Natural killer cell (primary cell): ENCODE results near the gene ADRA2A. TPM values are rescaled to one million over a fixed set of nuclear protein-coding genes. Genes with fewer than 3 reads are reported as not detected.

Experiments used
- ATAC-seq, 3 donors: fragments of 150-1000 bp in 2 of 3; fragments of 200-7000 bp in 1 of 3; cut with Tn5 transposase; 1 replicate in 1 of 3; 2 replicates in 2 of 3; pipeline ENCODE4 v1.10.0; 2021; ENCODE audit warnings: mild to moderate bottlenecking in 2 of 3, moderate library complexity in 2 of 3
- DNase-seq, 2 donors: peaks; one replicate each; pipeline versions ENCODE4 v3.0.0 to v3.0.0-alpha.2; 2013 to 2021; ENCODE audit warnings: mixed read lengths in 1 of 2
- H3K27ac ChIP-seq: one replicate; pipeline ENCODE4 v1.5.1; 2013; ENCODE audit warnings: mild to moderate bottlenecking, low read length
- H3K27me3 ChIP-seq: one replicate; pipeline ENCODE4 v1.6.1; 2013; ENCODE audit warnings: low read length; ENCODE audit not compliant: control insufficient read depth, insufficient read depth
- H3K36me3 ChIP-seq: one replicate; pipeline ENCODE4 v1.6.1; 2013; ENCODE audit warnings: low read length; ENCODE audit not compliant: control insufficient read depth, insufficient read depth
- H3K4me1 ChIP-seq: one replicate; pipeline ENCODE4 v1.6.1; 2013; ENCODE audit warnings: low read length; ENCODE audit not compliant: control insufficient read depth, insufficient read depth
- H3K4me3 ChIP-seq: one replicate; pipeline ENCODE4 v1.5.1; 2013; ENCODE audit warnings: low read length
- H3K9me3 ChIP-seq: one replicate; pipeline ENCODE4 v1.6.1; 2013; ENCODE audit warnings: low read length; ENCODE audit not compliant: control insufficient read depth, insufficient read depth
- H3K27ac Mint-ChIP-seq, 2 donors: one replicate each; pipeline ENCODE4 v1.8.0; 2022; ENCODE audit warnings: mild to moderate bottlenecking in 2 of 2, mixed read lengths in 2 of 2, moderate library complexity in 1 of 2
- H3K27me3 Mint-ChIP-seq, 2 donors: one replicate each; pipeline ENCODE4 v1.8.0; 2022; ENCODE audit warnings: low read depth in 2 of 2, mixed read lengths in 2 of 2
- H3K36me3 Mint-ChIP-seq: one replicate; pipeline ENCODE4 v1.8.0; 2022; ENCODE audit warnings: mixed read lengths
- H3K4me1 Mint-ChIP-seq, 2 donors: one replicate each; pipeline ENCODE4 v1.8.0; 2022; ENCODE audit warnings: mixed read lengths in 2 of 2
- H3K4me3 Mint-ChIP-seq: one replicate; pipeline ENCODE4 v1.8.0; 2022; ENCODE audit warnings: mild to moderate bottlenecking, moderate library complexity, mixed read lengths
- H3K9me3 Mint-ChIP-seq, 2 donors: one replicate each; pipeline ENCODE4 v1.8.0; 2022; ENCODE audit warnings: mixed read lengths in 2 of 2
- WGBS: methylation state at CpG from one replicate; pipeline ENCODE4 v1.1.7; 2013; ENCODE audit warnings: missing lambda C conversion rate; ENCODE audit not compliant: insufficient coverage; 5-methylcytosine and 5-hydroxymethylcytosine counted together
- intact Hi-C: fragments of 100-400 bp; cut with micrococcal nuclease; formaldehyde crosslinking; loops from one replicate; pipeline ENCODE4 v1.14.2; 2022
- total RNA-seq, 4 donors: library from RNA; stranded (reverse); fragments of 120-200 nt in 1 of 4; gene quantifications; one replicate each; pipeline versions ENCODE4 v1.2.3 to v1.2.4, GENCODE V29; 2013 to 2022
- TF ChIP-seq, protein P1 (sequence below): fragments of 200-600 bp; IDR thresholded peaks from one replicate; pipeline ENCODE4 v1.8.0; 2022; ENCODE audit warnings: antibody characterized with exemption

The ADRA2A gene
- total RNA-seq, 3 donors from 2014 or later (not counting 1 experiment from before 2014, with no cell fraction given), result 0.07 to 0.28 TPM; not detected in 1

DNA sequence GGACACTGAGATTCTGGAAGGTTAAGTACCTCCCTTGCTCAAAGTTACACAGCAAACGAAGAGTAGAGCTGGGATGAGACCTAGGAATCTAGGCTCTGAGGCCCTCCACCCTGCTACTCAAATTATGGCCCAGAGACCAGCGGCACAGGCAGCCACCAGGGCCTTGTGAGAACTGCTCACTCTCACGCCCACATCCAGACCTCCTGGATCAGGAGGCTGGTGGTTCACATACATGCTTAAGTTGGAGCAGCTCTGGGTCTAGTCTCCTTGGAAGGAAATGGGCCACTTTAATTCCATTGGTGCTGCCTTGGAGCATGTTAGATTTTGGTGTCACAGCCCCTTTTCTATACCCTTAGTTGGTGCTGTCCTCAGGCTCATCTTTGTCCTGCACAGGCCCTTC, 41.9 kb downstream of the ADRA2A start:
- Histone ChIP-seq H3K27me3 (no peaks in the 10 kb centered on the region), H3K27ac (no peak overlapping the region), H3K36me3 (no peaks in the 10 kb centered on the region), H3K4me1 (no peaks in the 10 kb centered on the region), H3K4me3 (no peak overlapping the region), H3K9me3 (no peaks in the 10 kb centered on the region)
- Mint-ChIP-seq H3K36me3 (no peaks in the 10 kb centered on the region), H3K4me3 (no peak overlapping the region), H3K27me3 (peaks cover 0 to 11% of the 10 kb centered on the region in 2 donors), H3K27ac (no peak overlapping the region), H3K4me1 (peaks cover 11 to 12% of the 10 kb centered on the region in 2 donors), H3K9me3 (no peaks in the 10 kb centered on the region)
- ATAC-seq (no peak), DNase-seq (no peak)
- 82% methylated on average over 3 of the region's 3 CpGs for WGBS
- intact Hi-C loops, result no loop called here
- TF ChIP-seq, protein P1, sequence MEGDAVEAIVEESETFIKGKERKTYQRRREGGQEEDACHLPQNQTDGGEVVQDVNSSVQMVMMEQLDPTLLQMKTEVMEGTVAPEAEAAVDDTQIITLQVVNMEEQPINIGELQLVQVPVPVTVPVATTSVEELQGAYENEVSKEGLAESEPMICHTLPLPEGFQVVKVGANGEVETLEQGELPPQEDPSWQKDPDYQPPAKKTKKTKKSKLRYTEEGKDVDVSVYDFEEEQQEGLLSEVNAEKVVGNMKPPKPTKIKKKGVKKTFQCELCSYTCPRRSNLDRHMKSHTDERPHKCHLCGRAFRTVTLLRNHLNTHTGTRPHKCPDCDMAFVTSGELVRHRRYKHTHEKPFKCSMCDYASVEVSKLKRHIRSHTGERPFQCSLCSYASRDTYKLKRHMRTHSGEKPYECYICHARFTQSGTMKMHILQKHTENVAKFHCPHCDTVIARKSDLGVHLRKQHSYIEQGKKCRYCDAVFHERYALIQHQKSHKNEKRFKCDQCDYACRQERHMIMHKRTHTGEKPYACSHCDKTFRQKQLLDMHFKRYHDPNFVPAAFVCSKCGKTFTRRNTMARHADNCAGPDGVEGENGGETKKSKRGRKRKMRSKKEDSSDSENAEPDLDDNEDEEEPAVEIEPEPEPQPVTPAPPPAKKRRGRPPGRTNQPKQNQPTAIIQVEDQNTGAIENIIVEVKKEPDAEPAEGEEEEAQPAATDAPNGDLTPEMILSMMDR, result no peak

DNA sequence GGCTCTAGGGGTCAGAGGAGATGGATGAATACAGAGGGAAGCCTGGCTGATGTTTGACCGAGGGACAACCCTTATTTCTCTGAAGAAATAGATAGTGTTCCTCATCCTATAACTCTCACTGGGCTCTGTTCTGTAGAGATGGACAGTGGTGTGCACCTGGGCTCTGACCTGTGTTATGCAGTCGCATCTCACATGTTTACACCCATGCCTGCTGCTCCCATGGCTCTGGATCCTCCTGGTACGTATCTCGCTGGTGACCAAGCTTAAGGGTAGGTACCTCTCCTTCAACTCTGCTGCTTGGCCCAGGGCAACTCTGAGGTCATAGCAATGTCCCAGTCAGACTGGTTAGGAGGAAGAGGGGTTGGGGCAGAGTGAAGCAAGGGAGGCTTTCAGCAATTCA, 42.8 kb downstream of the ADRA2A start:
- WGBS, result 97% methylated on average over 3 of the region's 4 CpGs
- Mint-ChIP-seq H3K27ac (no peak overlapping the region), H3K9me3 (no peaks in the 10 kb centered on the region), H3K4me1 (peaks cover 3 to 4% of the 10 kb centered on the region in 2 donors), H3K36me3 (no peaks in the 10 kb centered on the region), H3K27me3 (peaks cover 0 to 11% of the 10 kb centered on the region in 2 donors), H3K4me3 (no peak overlapping the region)
- Histone ChIP-seq H3K36me3 (no peaks in the 10 kb centered on the region), H3K4me3 (no peak overlapping the region), H3K9me3 (no peaks in the 10 kb centered on the region), H3K4me1 (no peaks in the 10 kb centered on the region), H3K27me3 (no peaks in the 10 kb centered on the region), H3K27ac (no peak overlapping the region)
- ATAC-seq (no peak), DNase-seq (no peak)
- intact Hi-C loops, result no loop called here
- TF ChIP-seq, protein P1, result no peak

DNA sequence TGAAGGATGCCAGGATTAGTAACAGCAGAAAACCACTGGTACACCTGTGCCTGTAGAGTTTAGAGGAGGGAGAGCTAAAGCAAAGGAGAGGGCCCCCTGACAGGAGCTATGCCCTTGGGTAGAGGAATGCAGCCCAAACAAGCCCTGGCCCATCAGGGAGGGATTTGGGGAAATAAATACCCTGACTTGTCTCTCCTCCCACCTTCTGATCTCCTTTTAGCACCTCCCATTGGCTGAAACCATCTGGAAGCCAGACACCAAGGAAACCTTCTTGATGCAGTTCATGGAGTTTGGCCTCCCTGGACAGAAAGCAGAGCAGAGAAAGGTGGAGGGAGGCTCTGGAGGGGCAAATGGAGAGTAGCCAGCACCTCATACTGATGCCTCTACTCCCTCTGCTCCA, 45.3 kb downstream of the ADRA2A start:
- Mint-ChIP-seq H3K4me3 (no peak overlapping the region), H3K4me1 (no peaks in the 10 kb centered on the region)
- no peak for ATAC-seq

DNA sequence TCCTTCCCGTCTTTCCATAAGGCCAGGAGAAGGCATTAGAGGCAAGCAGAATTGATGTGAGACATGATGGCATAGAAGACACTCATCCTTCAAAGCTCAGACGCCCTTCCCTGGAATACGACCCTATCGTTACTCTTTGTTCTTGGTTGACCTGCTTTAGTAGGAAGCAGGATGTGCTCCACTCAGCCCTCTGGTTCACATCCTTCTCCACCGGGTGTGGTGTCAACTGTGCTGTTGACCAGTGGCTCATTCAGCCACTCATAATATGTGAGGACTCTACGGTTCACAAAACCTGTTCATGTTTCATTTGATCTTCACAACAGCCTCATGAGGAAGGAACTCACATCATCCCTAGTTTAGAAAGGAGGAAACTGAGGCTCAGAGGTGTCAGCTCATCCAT, 47.1 kb downstream of the ADRA2A start:
- no peak overlapping the region for H3K4me3 Mint-ChIP-seq
- no peak overlapping the region for H3K27ac Mint-ChIP-seq
- ATAC-seq (no peak), DNase-seq (no peak)
- H3K4me1 Mint-ChIP-seq, result no peaks in the 10 kb centered on the region
- 92% methylated on average over 6 of the region's 6 CpGs for WGBS
- Histone ChIP-seq H3K9me3 (no peaks in the 10 kb centered on the region), H3K27ac (no peak overlapping the region), H3K27me3 (no peaks in the 10 kb centered on the region), H3K4me3 (no peak overlapping the region), H3K36me3 (no peaks in the 10 kb centered on the region), H3K4me1 (no peaks in the 10 kb centered on the region)
- no peaks in the 10 kb centered on the region for H3K36me3 Mint-ChIP-seq
- TF ChIP-seq, protein P1, result no peak
- intact Hi-C loops, result no loop called here
- H3K27me3 Mint-ChIP-seq, result peaks cover 12 to 14% of the 10 kb centered on the region in 2 donors
- no peaks in the 10 kb centered on the region for H3K9me3 Mint-ChIP-seq

More for the DNA sequence above, 45.3 kb downstream of the ADRA2A start:
- H3K36me3 ChIP-seq, result no peaks in the 10 kb centered on the region
- H3K4me3 ChIP-seq, result no peak overlapping the region
- H3K27me3 Mint-ChIP-seq, result peaks cover 12 to 14% of the 10 kb centered on the region in 2 donors
- no peak overlapping the region for H3K27ac ChIP-seq
- no peaks in the 10 kb centered on the region for H3K27me3 ChIP-seq
- no peak for DNase-seq
- H3K4me1 ChIP-seq, result no peaks in the 10 kb centered on the region
- TF ChIP-seq, protein P1, result no peak
- no peaks in the 10 kb centered on the region for H3K9me3 Mint-ChIP-seq
- intact Hi-C loops, result no loop called here
- H3K27ac Mint-ChIP-seq, result no peak overlapping the region
- H3K36me3 Mint-ChIP-seq, result no peaks in the 10 kb centered on the region
- H3K9me3 ChIP-seq, result no peaks in the 10 kb centered on the region
